GM19463 (cell line): ENCODE measurements around the gene MRPL23.

ENCODE experiments used
- ATAC-seq: cut with Tn5 transposase; IDR thresholded peaks from one replicate; pipeline ENCODE4 v1.9.1; 2021; ENCODE audit warnings: mild to moderate bottlenecking, moderate library complexity; ENCODE audit not compliant: unreplicated experiment

The MRPL23 gene

GRCh38 chr11:1946812-1947484 lies at the start of gene MRPL23:
Gene MRPL23, plus strand, starts transcription at chr11:1947332. Its CDS starts 31 bp downstream, at chr11:1947363.
- no peak for ATAC-seq

GRCh38 chr11:1899090-1899489 lies 48.0 kb upstream of the MRPL23 start:
- ATAC-seq = no peak

DNA sequence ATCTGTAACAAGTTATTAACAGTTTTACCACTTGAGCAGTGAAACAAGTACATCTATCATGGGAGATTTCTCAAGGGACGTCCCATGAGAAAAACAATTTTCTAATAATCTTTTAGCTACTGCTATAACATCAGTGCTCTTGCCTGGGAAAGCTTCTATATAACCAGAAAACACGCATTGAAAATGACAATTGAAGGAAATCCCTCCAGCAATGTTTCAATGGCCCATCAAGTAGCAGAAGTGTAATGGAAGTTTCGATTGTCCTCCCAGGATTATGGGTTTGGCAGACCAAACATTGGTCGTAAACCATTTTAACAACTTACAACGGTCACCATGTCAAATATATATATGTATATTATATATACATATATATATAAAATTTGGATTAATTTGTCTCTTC lies 47.4 kb upstream of the MRPL23 start:
- no peak for ATAC-seq

DNA sequence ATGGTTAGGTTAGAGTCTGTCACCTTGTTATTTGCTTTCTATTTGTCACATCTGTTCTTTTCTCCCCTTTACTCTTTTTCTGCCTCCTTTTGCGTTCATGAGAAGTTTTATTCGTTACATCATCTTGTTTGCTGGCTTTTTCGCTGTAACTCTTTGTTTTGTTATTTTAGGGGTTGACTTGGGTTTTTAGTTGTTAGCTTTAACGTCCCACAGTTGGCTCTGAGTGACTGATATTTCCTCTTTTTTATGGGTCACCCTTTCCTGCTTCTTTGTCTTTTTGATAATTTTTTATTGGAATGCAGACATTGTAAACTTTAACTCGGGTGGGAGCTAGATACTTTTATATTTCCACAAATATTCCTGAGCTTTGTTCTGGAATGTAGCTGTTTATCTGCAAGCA lies 41.0 kb upstream of the MRPL23 start:
- ATAC-seq = no peak

- ATAC-seq = no peak
These were observed 40.3 kb upstream of the MRPL23 start for GRCh38 chr11:1906611-1907423.

GRCh38 chr11:1908618-1909017 lies 38.5 kb upstream of the MRPL23 start:
- no peak for ATAC-seq

GRCh38 chr11:1909524-1909923 lies 37.6 kb upstream of the MRPL23 start:
- no peak for ATAC-seq

GRCh38 chr11:1912289-1912878 lies 34.7 kb upstream of the MRPL23 start:
- no peak for ATAC-seq

DNA sequence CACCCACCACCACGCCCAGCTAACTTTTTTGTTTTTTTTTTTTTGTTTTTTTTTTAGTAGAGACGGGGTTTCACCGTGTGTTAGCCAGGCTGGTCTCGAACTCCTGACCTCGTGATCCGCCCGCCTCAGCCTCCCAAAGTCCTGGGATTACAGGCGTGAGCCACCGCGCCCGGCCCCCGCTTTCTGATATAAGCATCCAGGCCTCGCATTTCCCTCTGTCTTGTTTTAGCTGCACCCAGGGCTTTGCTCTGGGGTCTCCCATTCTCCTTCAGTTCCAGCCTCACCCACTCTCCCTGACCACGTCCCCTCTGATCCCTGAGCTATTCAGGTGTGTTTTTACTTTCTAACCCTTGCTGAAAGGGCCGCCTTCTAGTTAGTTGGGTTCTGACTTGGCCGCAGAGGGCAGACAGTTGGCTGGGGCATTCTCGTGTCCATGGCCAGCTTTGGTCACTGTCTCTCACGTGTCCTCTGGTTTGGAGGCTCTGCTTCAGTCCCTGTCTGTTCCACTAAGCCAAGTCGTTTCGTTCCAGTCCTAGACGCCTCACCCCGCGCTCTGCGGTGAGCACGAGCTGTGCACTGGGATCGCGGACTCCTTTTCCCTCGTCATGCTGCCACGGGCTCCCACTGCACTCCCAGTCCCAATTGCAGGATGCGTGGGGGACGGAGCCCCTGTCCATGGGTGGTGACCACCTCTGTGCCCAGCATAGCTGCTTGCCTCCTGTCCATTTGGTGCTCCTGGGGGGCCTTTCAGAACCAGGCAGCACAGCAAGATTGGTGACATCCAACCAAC lies 33.7 kb upstream of the MRPL23 start:
- no peak for ATAC-seq

DNA sequence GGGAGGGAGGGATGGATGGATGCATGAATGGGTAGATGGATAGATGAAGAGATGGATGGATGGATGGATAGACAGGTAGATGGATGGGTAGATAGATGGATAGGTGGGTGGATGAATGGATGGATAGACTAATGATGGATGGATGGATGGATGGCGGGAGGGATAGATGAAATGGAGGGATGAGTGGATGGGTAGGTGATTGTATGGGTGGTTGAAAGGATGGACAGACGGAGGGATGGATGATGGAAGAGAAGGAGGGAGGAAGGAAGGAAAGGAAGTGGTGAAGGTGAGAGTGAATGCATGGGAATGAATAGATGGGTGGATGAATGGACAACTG lies 31.4 kb upstream of the MRPL23 start:
- ATAC-seq = no peak

GRCh38 chr11:1916132-1916985 lies 30.8 kb upstream of the MRPL23 start:
- peak; percentile 53 for ATAC-seq

DNA sequence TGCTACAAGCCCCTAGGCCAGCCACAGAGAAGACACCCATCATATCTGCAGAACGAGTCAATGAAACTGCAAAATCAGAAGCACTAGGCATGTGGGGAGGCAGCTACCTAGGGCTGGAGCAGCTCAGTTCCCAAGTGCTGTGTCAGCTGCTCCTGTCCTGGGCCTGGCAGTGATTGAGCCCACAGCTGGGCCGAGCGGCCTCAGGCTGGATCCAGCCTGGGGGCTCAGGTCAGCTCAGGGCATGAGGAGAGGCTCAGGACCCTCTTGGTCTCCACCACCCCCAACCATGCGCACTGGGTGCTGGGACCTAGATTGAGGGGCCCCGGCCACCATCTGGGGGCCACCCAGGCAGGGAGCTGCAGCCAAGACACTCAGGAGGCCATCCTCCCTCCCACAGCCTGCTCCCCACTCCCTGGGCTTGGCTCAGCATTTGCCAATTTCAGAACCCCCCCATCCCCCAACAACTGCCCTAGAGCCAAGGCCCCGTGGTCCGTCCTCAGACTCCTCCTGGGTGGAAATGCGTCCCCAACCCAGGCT lies 30.1 kb upstream of the MRPL23 start:
- no peak for ATAC-seq

DNA sequence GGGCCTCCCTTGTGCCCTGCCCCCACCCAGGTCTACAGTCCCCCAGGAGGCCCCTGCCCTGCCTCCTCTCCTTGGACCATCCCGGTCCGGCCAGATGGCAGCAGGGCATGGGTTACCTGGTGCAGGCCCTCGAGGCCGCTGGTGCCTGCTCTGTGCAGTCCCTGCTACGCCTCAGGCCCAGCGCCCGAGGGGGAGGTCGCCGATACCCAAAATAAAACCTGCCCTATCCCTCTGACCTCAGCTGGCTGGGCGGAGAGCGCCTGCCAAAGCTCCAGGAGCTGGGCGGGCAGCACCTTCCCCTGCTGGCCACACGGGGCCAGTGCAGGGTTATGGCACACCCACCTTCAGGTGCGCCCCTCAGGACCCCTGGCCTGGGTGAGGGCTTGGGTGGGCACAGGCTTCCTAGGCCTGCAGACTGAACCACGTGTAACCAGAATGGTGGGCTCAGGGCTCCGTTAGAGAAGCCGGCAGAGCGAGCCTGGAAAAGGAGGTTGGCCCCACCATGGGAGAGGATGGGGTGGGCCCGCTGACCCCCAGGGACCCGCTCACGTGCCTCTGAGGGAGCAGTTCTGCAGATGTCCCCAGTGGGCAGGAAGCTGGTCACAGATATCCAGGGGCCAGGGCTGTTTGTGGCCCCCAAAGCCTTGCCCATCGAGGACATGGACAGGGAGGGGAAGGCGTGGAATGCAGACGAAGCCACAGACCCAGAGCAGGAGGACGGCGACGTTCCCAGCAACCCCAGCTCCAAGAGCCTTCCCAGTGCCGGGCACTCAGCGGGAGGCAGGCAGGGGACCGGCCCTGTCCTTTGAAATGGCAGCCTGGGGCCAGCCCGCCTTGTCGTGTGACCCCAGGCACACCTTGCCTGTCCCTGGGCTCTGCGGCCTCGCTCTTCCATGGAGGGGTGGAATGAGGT lies 29.4 kb upstream of the MRPL23 start:
- ATAC-seq = no peak

- no peak for ATAC-seq
These were observed 28.5 kb upstream of the MRPL23 start for GRCh38 chr11:1918436-1919315.

GRCh38 chr11:1919391-1920127 lies 27.6 kb upstream of the MRPL23 start, which contains the start of gene TNNT3:
Gene TNNT3, plus strand, starts transcription at chr11:1919703. Its CDS starts 3,172 bp downstream, at chr11:1922875.
- ATAC-seq = no peak

GRCh38 chr11:1920128-1920908 lies 26.8 kb upstream of the MRPL23 start:
- ATAC-seq = no peak
